ENCODE measurements around the gene OCA2. TPM values are rescaled to one million over a fixed set of nuclear protein-coding genes. Genes with fewer than 3 reads are reported as not detected.

OCA2 gene
- total RNA-seq, 3 donors from 2014 or later (not counting 1 experiment from before 2014, with no cell fraction given), result 0.35 to 1.5 (median 0.56) TPM

DNA sequence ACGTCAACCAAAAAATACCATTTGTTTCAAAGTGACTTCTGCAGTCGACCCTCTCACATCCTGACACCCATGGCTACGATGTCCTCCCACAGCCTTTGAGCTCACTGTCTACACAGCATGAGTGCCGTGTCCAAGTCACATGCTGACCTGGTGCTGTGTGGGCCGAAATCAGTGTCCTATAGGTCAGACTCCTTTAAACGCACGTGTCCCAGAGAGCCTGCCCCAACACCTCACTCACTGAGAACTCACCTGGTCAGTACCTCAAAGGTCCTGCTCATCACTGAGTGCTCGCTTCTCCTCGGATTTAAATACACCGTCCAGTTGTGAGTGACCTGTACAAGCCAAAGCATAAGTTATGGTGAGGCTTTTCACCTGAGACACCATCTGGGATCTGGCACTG lies 83.3 kb downstream of the OCA2 start:
- no peak overlapping the region for H3K4me3 ChIP-seq (ENCODE audit: low read length)
- no peak overlapping the region for H3K27ac Mint-ChIP-seq
- no peaks in the 10 kb centered on the region for H3K4me1 ChIP-seq (ENCODE audit: control insufficient read depth, insufficient read depth, low read length)
- ATAC-seq (no peak), DNase-seq (no peak)
- H3K27me3 ChIP-seq (ENCODE audit: control insufficient read depth, insufficient read depth, low read length), result no peaks in the 10 kb centered on the region
- 86% methylated on average over 10 of the region's 10 CpGs for WGBS (ENCODE audit: insufficient coverage)
- no peaks in the 10 kb centered on the region for H3K9me3 ChIP-seq (ENCODE audit: control insufficient read depth, insufficient read depth, low read length)
- no peaks in the 10 kb centered on the region for H3K27me3 Mint-ChIP-seq (ENCODE audit: low read depth in 2 of 2)
- intact Hi-C loops (cut with micrococcal nuclease), result no loop called here
- no peak overlapping the region for H3K27ac ChIP-seq (ENCODE audit: low read length)
- TF ChIP-seq, protein P1, sequence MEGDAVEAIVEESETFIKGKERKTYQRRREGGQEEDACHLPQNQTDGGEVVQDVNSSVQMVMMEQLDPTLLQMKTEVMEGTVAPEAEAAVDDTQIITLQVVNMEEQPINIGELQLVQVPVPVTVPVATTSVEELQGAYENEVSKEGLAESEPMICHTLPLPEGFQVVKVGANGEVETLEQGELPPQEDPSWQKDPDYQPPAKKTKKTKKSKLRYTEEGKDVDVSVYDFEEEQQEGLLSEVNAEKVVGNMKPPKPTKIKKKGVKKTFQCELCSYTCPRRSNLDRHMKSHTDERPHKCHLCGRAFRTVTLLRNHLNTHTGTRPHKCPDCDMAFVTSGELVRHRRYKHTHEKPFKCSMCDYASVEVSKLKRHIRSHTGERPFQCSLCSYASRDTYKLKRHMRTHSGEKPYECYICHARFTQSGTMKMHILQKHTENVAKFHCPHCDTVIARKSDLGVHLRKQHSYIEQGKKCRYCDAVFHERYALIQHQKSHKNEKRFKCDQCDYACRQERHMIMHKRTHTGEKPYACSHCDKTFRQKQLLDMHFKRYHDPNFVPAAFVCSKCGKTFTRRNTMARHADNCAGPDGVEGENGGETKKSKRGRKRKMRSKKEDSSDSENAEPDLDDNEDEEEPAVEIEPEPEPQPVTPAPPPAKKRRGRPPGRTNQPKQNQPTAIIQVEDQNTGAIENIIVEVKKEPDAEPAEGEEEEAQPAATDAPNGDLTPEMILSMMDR (IDR thresholded peaks at IDR 0.05), result no peak
- no peaks in the 10 kb centered on the region for H3K36me3 ChIP-seq (ENCODE audit: control insufficient read depth, insufficient read depth, low read length)
- H3K36me3 Mint-ChIP-seq, result no peaks in the 10 kb centered on the region
- H3K9me3 Mint-ChIP-seq, result no peaks in the 10 kb centered on the region
- no peaks in the 10 kb centered on the region for H3K4me1 Mint-ChIP-seq
- H3K4me3 Mint-ChIP-seq, result no peak overlapping the region

- Histone ChIP-seq H3K27ac (ENCODE audit: low read length) (no peak overlapping the region), H3K36me3 (ENCODE audit: control insufficient read depth, insufficient read depth, low read length) (no peaks in the 10 kb centered on the region), H3K9me3 (ENCODE audit: control insufficient read depth, insufficient read depth, low read length) (no peaks in the 10 kb centered on the region), H3K27me3 (ENCODE audit: control insufficient read depth, insufficient read depth, low read length) (no peaks in the 10 kb centered on the region), H3K4me3 (ENCODE audit: low read length) (no peak overlapping the region), H3K4me1 (ENCODE audit: control insufficient read depth, insufficient read depth, low read length) (no peaks in the 10 kb centered on the region)
- Mint-ChIP-seq H3K36me3 (no peaks in the 10 kb centered on the region), H3K4me3 (no peak overlapping the region), H3K4me1 (no peaks in the 10 kb centered on the region), H3K27ac (no peak overlapping the region), H3K9me3 (no peaks in the 10 kb centered on the region), H3K27me3 (ENCODE audit: low read depth in 2 of 2) (no peaks in the 10 kb centered on the region)
- WGBS (ENCODE audit: insufficient coverage), result 94% methylated on average over 23 of the region's 23 CpGs
- intact Hi-C loops (cut with micrococcal nuclease), result no loop called here
- DNase-seq, result no peak
- TF ChIP-seq, protein P1 (IDR thresholded peaks at IDR 0.05), result no peak
- ATAC-seq, result peak in 1 of 3 donors; percentile 28
These were observed 84.4 kb downstream of the OCA2 start for GRCh38 chr15:28014623-28015200.

- Mint-ChIP-seq H3K27ac (no peak overlapping the region), H3K9me3 (no peaks in the 10 kb centered on the region), H3K36me3 (no peaks in the 10 kb centered on the region), H3K4me1 (no peaks in the 10 kb centered on the region), H3K27me3 (ENCODE audit: low read depth in 2 of 2) (no peaks in the 10 kb centered on the region), H3K4me3 (no peak overlapping the region)
- DNase-seq, result no peak
- no peaks in the 10 kb centered on the region for H3K9me3 ChIP-seq (ENCODE audit: control insufficient read depth, insufficient read depth, low read length)
- TF ChIP-seq, protein P1 (IDR thresholded peaks at IDR 0.05), result no peak
- no peaks in the 10 kb centered on the region for H3K4me1 ChIP-seq (ENCODE audit: control insufficient read depth, insufficient read depth, low read length)
- H3K27ac ChIP-seq (ENCODE audit: low read length), result no peak overlapping the region
- no peak for ATAC-seq
- H3K36me3 ChIP-seq (ENCODE audit: control insufficient read depth, insufficient read depth, low read length), result no peaks in the 10 kb centered on the region
- no peaks in the 10 kb centered on the region for H3K27me3 ChIP-seq (ENCODE audit: control insufficient read depth, insufficient read depth, low read length)
- intact Hi-C loops (cut with micrococcal nuclease), result no loop called here
- no peak overlapping the region for H3K4me3 ChIP-seq (ENCODE audit: low read length)
- WGBS (ENCODE audit: insufficient coverage), result 93% methylated on average over 9 of the region's 9 CpGs
These were observed 85.1 kb downstream of the OCA2 start for GRCh38 chr15:28013976-28014375.

- Histone ChIP-seq H3K4me3 (ENCODE audit: low read length) (no peak overlapping the region), H3K36me3 (ENCODE audit: control insufficient read depth, insufficient read depth, low read length) (no peaks in the 10 kb centered on the region), H3K27me3 (ENCODE audit: control insufficient read depth, insufficient read depth, low read length) (no peaks in the 10 kb centered on the region), H3K4me1 (ENCODE audit: control insufficient read depth, insufficient read depth, low read length) (no peaks in the 10 kb centered on the region), H3K9me3 (ENCODE audit: control insufficient read depth, insufficient read depth, low read length) (no peaks in the 10 kb centered on the region), H3K27ac (ENCODE audit: low read length) (no peak overlapping the region)
- TF ChIP-seq, protein P1 (IDR thresholded peaks at IDR 0.05), result no peak
- ATAC-seq (no peak), DNase-seq (no peak)
- intact Hi-C loops (cut with micrococcal nuclease), result no loop called here
- Mint-ChIP-seq H3K27me3 (ENCODE audit: low read depth in 2 of 2) (no peaks in the 10 kb centered on the region), H3K4me1 (no peaks in the 10 kb centered on the region), H3K27ac (no peak overlapping the region), H3K4me3 (no peak overlapping the region), H3K36me3 (no peaks in the 10 kb centered on the region), H3K9me3 (no peaks in the 10 kb centered on the region)
- 91% methylated on average over 7 of the region's 7 CpGs for WGBS (ENCODE audit: insufficient coverage)
These were observed 85.6 kb downstream of the OCA2 start for GRCh38 chr15:28013480-28013879.
